Measurements from ENCODE around the gene EFCAB6.

- no peak for TF ChIP-seq CTCF (IDR thresholded peaks at IDR 0.05)
- TF ChIP-seq POLR2A (IDR thresholded peaks at IDR 0.05), result no peak
- no peak for TF ChIP-seq POLR2AphosphoS5 (IDR thresholded peaks at IDR 0.05)
- TF ChIP-seq EP300 (IDR thresholded peaks at IDR 0.05), result no peak
These were observed 64.2 kb downstream of the EFCAB6 start for GRCh38 chr22:43747877-43748276.
